ENCODE data around the gene MAGEB16.

GRCh38 chrX:35798042-35798441 is at the start of gene MAGEB16:
- TF ChIP-seq CTCF (IDR thresholded peaks at IDR 0.05; ENCODE audit: low read depth, low read length, poor library complexity, severe bottlenecking) (no peak), EZH2phosphoT487 (IDR thresholded peaks at IDR 0.05; ENCODE audit: borderline replicate concordance, low read length) (no peak)
